GM23248 (cell line): ENCODE data around the gene PLCB1. TPM values are rescaled to one million over a fixed set of nuclear protein-coding genes. Genes with fewer than 3 reads are reported as not detected.

Experiments
- DNase-seq: peaks from one replicate; pipeline ENCODE4 v3.0.0-alpha.2; 2015
- H2AFZ ChIP-seq: fragments of 200-600 bp; sonication (generic); 2 replicates; pipeline ENCODE4 v1.6.1; 2016; ENCODE audit warnings: antibody characterized with exemption
- H3F3A ChIP-seq: fragments of 200-600 bp; sonication (generic); 2 replicates; pipeline ENCODE4 v1.6.1; 2016; ENCODE audit warnings: mild to moderate bottlenecking, antibody characterized with exemption, mixed run types; ENCODE audit not compliant: insufficient read depth
- H3K27ac ChIP-seq: fragments of 200-600 bp; sonication (generic); 2 replicates; pipeline ENCODE4 v1.5.1; 2016; ENCODE audit warnings: mild to moderate bottlenecking
- H3K27me3 ChIP-seq: fragments of 200-600 bp; sonication (generic); replicated peaks from 2 replicates; pipeline ENCODE4 v1.6.1; 2016; ENCODE audit warnings: mild to moderate bottlenecking; ENCODE audit not compliant: insufficient read depth
- H3K36me3 ChIP-seq: fragments of 200-600 bp; sonication (generic); 2 replicates; pipeline ENCODE4 v1.6.1; 2016; ENCODE audit warnings: low read depth, mild to moderate bottlenecking
- H3K4me1 ChIP-seq: fragments of 200-600 bp; sonication (generic); 2 replicates; pipeline ENCODE4 v1.6.1; 2016; ENCODE audit warnings: mild to moderate bottlenecking; ENCODE audit not compliant: insufficient read depth
- H3K4me2 ChIP-seq: fragments of 200-600 bp; sonication (generic); one replicate; pipeline ENCODE4 v1.6.1; 2016; ENCODE audit warnings: mild to moderate bottlenecking; ENCODE audit not compliant: unreplicated experiment
- H3K4me3 ChIP-seq: fragments of 200-600 bp; sonication (generic); 2 replicates; pipeline ENCODE4 v1.5.1; 2016; ENCODE audit warnings: mild to moderate bottlenecking
- H3K79me2 ChIP-seq: fragments of 200-600 bp; sonication (generic); 2 replicates; pipeline ENCODE4 v1.6.1; 2016; ENCODE audit warnings: mild to moderate bottlenecking; ENCODE audit not compliant: insufficient read depth
- H3K9ac ChIP-seq: fragments of 200-600 bp; sonication (generic); 2 replicates; pipeline ENCODE4 v1.6.1; 2016; ENCODE audit warnings: mild to moderate bottlenecking
- H3K9me2 ChIP-seq: fragments of 200-600 bp; sonication (generic); 2 replicates; pipeline ENCODE4 v1.6.1; 2016; ENCODE audit warnings: mixed run types, mild to moderate bottlenecking, moderate library complexity; ENCODE audit not compliant: insufficient read depth
- H3K9me3 ChIP-seq: fragments of 200-600 bp; sonication (generic); one replicate; pipeline ENCODE4 v1.6.1; 2017; ENCODE audit warnings: low read depth
- H4K20me1 ChIP-seq: fragments of 200-600 bp; sonication (generic); 2 replicates; pipeline ENCODE4 v1.6.0; 2016; ENCODE audit not compliant: insufficient read depth
- EZH2 ChIP-seq: fragments of 200-600 bp; sonication (generic); IDR thresholded peaks from 2 replicates; pipeline ENCODE4 v1.6.1; 2018; ENCODE audit warnings: antibody characterized with exemption, mild to moderate bottlenecking; ENCODE audit not compliant: insufficient read depth, poor library complexity, severe bottlenecking
- EZH2phosphoT487 ChIP-seq: fragments of 200-600 bp; sonication (generic); IDR thresholded peaks from 2 replicates; pipeline ENCODE4 v1.6.1; 2018; ENCODE audit warnings: antibody characterized with exemption, moderate library complexity, mild to moderate bottlenecking, low read depth; ENCODE audit not compliant: insufficient read depth
- WGBS, 2 experiments: methylation state at CpG; one replicate each; pipeline ENCODE4 v1.1.6; 2015 to 2017; ENCODE audit warnings: low lambda C conversion rate in 2 of 2, low coverage in 1 of 2; ENCODE audit errors: missing lambda C conversion rate in 2 of 2; 5-methylcytosine and 5-hydroxymethylcytosine counted together
- in situ Hi-C: fragments of 300-500 bp; cut with MboI; formaldehyde crosslinking; loops from 2 replicates; pipeline ENCODE4 v1.15.0; 2020
- polyA plus RNA-seq: library from polyadenylated mRNA; unstranded; fragments of >200 nt; fragmentation: Nextera tagmentation; extraction: Ambion mirVana; gene quantifications from 2 replicates; pipeline ENCODE4 v1.2.1, GENCODE V29; 2016
- total RNA-seq: library from RNA; depleted of rRNA; stranded (reverse); fragments of >200 nt; shearing (Covaris generic); gene quantifications from 2 replicates; pipeline ENCODE4 v1.2.3, GENCODE V29; 2014

PLCB1 gene
- total and polyA plus RNA-seq, 2 experiments from 2014 or later = 3.7 to 12.8 TPM

DNA sequence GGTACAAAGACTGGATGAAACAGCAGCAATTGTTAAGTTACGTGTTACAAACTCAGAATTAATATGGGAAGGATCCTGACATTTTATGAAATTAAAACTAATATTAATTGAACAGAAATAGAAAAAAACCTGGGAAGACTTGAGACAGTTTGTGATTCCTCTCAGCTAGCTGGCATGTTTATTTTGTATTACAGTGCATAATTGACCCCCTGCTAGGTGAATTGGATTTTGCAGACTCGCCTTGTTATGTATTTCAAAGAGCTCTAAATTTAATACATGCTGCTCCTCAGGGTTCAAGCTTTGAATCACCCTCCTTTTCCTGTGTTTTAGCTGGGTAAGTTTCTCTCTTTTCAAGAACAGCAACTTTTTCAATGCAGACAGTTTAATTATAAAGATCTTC lies 339.4 kb downstream of the PLCB1 start:
- Histone ChIP-seq H3K27ac (no peak overlapping the region), H3F3A (no peaks in the 10 kb centered on the region), H3K4me2 (no peak overlapping the region), H4K20me1 (no peaks in the 10 kb centered on the region), H3K4me3 (no peak overlapping the region), H3K9me2 (no peaks in the 10 kb centered on the region), H3K9me3 (no peaks in the 10 kb centered on the region), H3K4me1 (0 out of 2 replicates have a peak, but pooled peaks cover 3% of the 10 kb centered on the region), H3K9ac (no peak overlapping the region), H2AFZ (no peak overlapping the region), H3K27me3 (no peaks in the 10 kb centered on the region), H3K36me3 (no peaks in the 10 kb centered on the region), H3K79me2 (no peaks in the 10 kb centered on the region)
- no peak for TF ChIP-seq EZH2
- TF ChIP-seq EZH2phosphoT487 = no peak
- in situ Hi-C loops = no loop called here
- no peak for DNase-seq
- WGBS, 2 experiments = 91 to 100% methylated on average over 2 of the region's 2 CpGs

GRCh38 chr20:8473459-8473858 lies 341.4 kb downstream of the PLCB1 start:
- Histone ChIP-seq H2AFZ (no peak overlapping the region), H3K27me3 (no peaks in the 10 kb centered on the region), H4K20me1 (no peaks in the 10 kb centered on the region), H3K9me2 (no peaks in the 10 kb centered on the region), H3F3A (no peaks in the 10 kb centered on the region), H3K79me2 (no peaks in the 10 kb centered on the region), H3K36me3 (no peaks in the 10 kb centered on the region), H3K9ac (no peak overlapping the region), H3K4me2 (no peak overlapping the region), H3K4me3 (no peak overlapping the region), H3K4me1 (no peaks in the 10 kb centered on the region), H3K27ac (no peak overlapping the region), H3K9me3 (no peaks in the 10 kb centered on the region)
- peak; percentile 43 for DNase-seq
- TF ChIP-seq EZH2 (no peak), EZH2phosphoT487 (no peak)
- in situ Hi-C loops = no loop called here
- WGBS, 2 experiments = 8 to 14% methylated on average over 1 of the region's 1 CpG

- Histone ChIP-seq H3K79me2 (no peaks in the 10 kb centered on the region), H3K9me2 (no peaks in the 10 kb centered on the region), H3K27ac (no peak overlapping the region), H3K4me3 (no peak overlapping the region), H4K20me1 (no peaks in the 10 kb centered on the region), H3K4me1 (no peaks in the 10 kb centered on the region), H3K9ac (no peak overlapping the region), H2AFZ (no peak overlapping the region), H3K9me3 (no peaks in the 10 kb centered on the region), H3K36me3 (no peaks in the 10 kb centered on the region), H3K27me3 (no peaks in the 10 kb centered on the region), H3F3A (no peaks in the 10 kb centered on the region), H3K4me2 (no peak overlapping the region)
- TF ChIP-seq EZH2 (no peak), EZH2phosphoT487 (no peak)
- no peak for DNase-seq
- in situ Hi-C loops = no loop called here
- WGBS, 2 experiments = 64 to 69% methylated on average over 4 of the region's 4 CpGs
Measured at GRCh38 chr20:8474027-8474668, 342.1 kb downstream of the PLCB1 start.

GRCh38 chr20:8476021-8476420 lies 344.0 kb downstream of the PLCB1 start:
- Histone ChIP-seq H4K20me1 (no peaks in the 10 kb centered on the region), H3K9me3 (no peaks in the 10 kb centered on the region), H3K4me1 (no peaks in the 10 kb centered on the region), H3K9me2 (no peaks in the 10 kb centered on the region), H3K4me2 (no peak overlapping the region), H3K27me3 (no peaks in the 10 kb centered on the region), H3K27ac (no peak overlapping the region), H3F3A (no peaks in the 10 kb centered on the region), H2AFZ (no peak overlapping the region), H3K9ac (no peak overlapping the region), H3K4me3 (no peak overlapping the region), H3K36me3 (no peaks in the 10 kb centered on the region), H3K79me2 (no peaks in the 10 kb centered on the region)
- in situ Hi-C loops = no loop called here
- WGBS, 2 experiments = 71 to 81% methylated on average over 2 of the region's 2 CpGs
- TF ChIP-seq EZH2phosphoT487 (no peak), EZH2 (no peak)
- DNase-seq = no peak

DNA sequence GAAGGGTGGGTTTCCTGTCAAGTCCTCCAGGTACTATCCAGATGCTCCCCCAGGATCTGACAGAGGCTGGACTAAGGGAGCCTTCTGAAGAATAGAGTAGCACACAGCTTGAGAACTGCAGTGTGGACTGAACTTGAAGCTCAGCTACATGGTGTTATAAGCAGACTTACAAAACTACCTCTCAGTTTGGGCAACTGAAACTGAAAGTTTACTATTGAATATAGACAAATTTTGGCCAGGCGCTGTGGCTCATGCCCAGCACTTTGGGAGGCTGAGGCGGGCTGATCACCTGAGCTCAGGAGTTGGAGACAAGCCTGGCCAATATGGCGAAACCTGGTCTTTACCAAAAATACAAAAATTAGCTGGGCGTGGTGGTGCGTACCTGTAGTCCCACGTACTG lies 348.5 kb downstream of the PLCB1 start:
- Histone ChIP-seq H3K27ac (no peak overlapping the region), H3K9ac (no peak overlapping the region), H3K4me3 (no peak overlapping the region), H4K20me1 (no peaks in the 10 kb centered on the region), H3K79me2 (no peaks in the 10 kb centered on the region), H3K36me3 (no peaks in the 10 kb centered on the region), H3K9me2 (no peaks in the 10 kb centered on the region), H3K9me3 (no peaks in the 10 kb centered on the region), H2AFZ (no peak overlapping the region), H3F3A (no peaks in the 10 kb centered on the region), H3K4me1 (no peaks in the 10 kb centered on the region; the same call in 1 of the 2 replicates), H3K27me3 (no peaks in the 10 kb centered on the region), H3K4me2 (no peak overlapping the region)
- in situ Hi-C loops = no loop called here
- WGBS, 2 experiments = 96 to 98% methylated on average over 6 of the region's 6 CpGs
- DNase-seq = no peak
- TF ChIP-seq EZH2 = no peak
- TF ChIP-seq EZH2phosphoT487 = no peak
